NCI-H2081 (cell line): Measurements from ENCODE around the gene PEBP1.
"Not testable (repeated sequence)": the region's sequence is repeated elsewhere in the genome, so short reads cannot be mapped to it uniquely, and the experiment has no call there.

Experiments used
- DNase-seq, 2 experiments: peaks; one replicate each; lab custom pipeline; 2025; lab: John Stamatoyannopoulos, UW

The PEBP1 gene

GRCh38 chr12:118135788-118136558 is at the start of gene PEBP1:
Gene PEBP1, plus strand, starts transcription at chr12:118136124. Its CDS starts 86 bp downstream, at chr12:118136210.
- peak; percentile 91 to 93 for DNase-seq

GRCh38 chr12:118089782-118090181 is 46.1 kb upstream of the PEBP1 start:
- DNase-seq = no peak

GRCh38 chr12:118094039-118094438 is 41.9 kb upstream of the PEBP1 start:
- DNase-seq = no peak

GRCh38 chr12:118098401-118098800 is 37.5 kb upstream of the PEBP1 start:
- DNase-seq = no peak

GRCh38 chr12:118098911-118099671 is 36.8 kb upstream of the PEBP1 start:
- DNase-seq = peak; percentile 24 to 58

GRCh38 chr12:118101051-118101450 is 34.9 kb upstream of the PEBP1 start:
- no peak for DNase-seq

GRCh38 chr12:118102070-118102469 is 33.9 kb upstream of the PEBP1 start:
- no peak for DNase-seq

GRCh38 chr12:118102609-118103008 is 33.3 kb upstream of the PEBP1 start:
- DNase-seq = no peak

- no peak for DNase-seq
Observed at GRCh38 chr12:118103201-118103600, 32.7 kb upstream of the PEBP1 start.

GRCh38 chr12:118103601-118104382 is 32.1 kb upstream of the PEBP1 start, which contains the start of gene VSIG10:
Gene VSIG10, minus strand, starts transcription at chr12:118104011. Its CDS starts 340 bp downstream, at chr12:118103671.
- peak; percentile 49 to 74 for DNase-seq

- no peak for DNase-seq
Observed at GRCh38 chr12:118107011-118107410, 28.9 kb upstream of the PEBP1 start.

GRCh38 chr12:118107694-118108093 is 28.2 kb upstream of the PEBP1 start:
- no peak for DNase-seq

GRCh38 chr12:118109088-118109487 is 26.8 kb upstream of the PEBP1 start:
- DNase-seq = no peak

GRCh38 chr12:118119449-118119879 is 16.5 kb upstream of the PEBP1 start:
- no peak for DNase-seq

- DNase-seq = peak; percentile 65 to 71
Observed at GRCh38 chr12:118120579-118121363, 15.2 kb upstream of the PEBP1 start.

GRCh38 chr12:118122264-118122663 is 13.7 kb upstream of the PEBP1 start:
- no peak for DNase-seq

GRCh38 chr12:118124333-118124874 is 11.5 kb upstream of the PEBP1 start:
- DNase-seq = no peak

- DNase-seq = no peak
Observed at GRCh38 chr12:118125743-118126118, 10.2 kb upstream of the PEBP1 start.

GRCh38 chr12:118126119-118126757 is 9.7 kb upstream of the PEBP1 start:
- no peak for DNase-seq

- DNase-seq = no peak
Observed at GRCh38 chr12:118127867-118128266, 8.1 kb upstream of the PEBP1 start.

GRCh38 chr12:118129436-118129835 is 6.5 kb upstream of the PEBP1 start:
- DNase-seq = not testable (repeated sequence)
